ENCODE measurements around the gene CCDC116.

CCDC116 gene

GRCh38 chr22:21652010-21652546 is 19.5 kb downstream of the CCDC116 start:
- H3K9ac ChIP-seq (ENCODE audit: low read length): peak overlapping the region; percentile 50

DNA sequence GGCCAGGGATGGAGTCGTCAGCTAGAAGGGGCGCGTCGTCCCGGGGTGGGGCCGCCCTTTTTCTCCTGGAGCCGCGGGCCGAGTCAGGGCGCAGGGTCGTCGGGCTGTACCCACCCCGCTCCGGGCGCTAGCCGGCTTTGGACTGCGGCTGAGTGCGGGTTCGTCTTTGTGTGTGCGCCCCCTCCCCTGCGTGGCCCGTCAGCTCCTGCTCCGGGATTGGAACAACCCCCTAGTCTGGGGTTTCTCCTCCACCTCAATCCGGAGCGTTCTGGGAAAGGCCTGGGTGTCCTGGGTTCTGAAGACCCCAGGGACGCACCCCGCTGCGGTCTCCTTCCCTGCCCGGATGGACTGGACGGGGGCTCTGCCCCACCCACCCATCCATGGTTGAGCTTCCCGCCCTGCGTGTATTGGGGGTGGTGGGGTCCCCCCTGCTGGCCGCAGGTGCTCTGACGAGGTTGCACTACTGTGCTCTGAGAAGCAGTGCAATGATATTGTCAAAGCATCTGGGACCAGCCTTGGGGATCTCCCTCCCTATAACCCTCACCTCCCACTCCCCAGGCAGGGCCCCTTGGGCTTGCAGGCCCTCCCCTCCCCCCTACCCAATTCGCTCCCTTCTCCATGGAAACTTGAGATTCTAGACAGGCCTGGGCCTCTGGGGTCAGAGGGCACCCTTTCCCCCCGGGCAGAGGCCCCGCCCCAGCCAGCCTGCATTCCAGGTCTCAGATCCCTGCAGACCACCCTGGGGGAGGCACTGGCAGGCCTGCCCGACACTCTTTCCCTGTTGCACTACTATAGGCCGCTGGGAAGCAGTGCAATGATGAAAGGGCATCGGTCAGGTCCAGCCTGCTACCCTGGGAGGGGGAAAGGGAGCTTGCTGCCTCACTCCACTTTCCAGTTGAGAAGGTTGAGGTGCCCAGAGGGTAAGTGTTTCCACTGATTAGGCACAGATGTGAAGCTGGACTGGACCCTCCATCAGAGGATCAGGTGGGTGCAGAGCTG is 20.3 kb downstream of the CCDC116 start:
- Histone ChIP-seq H3K9ac (ENCODE audit: low read length) (peak overlapping the region; percentile 50), H3K4me1 (ENCODE audit: control insufficient read depth, insufficient read depth, low read length) (peaks cover 31% of the 10 kb centered on the region), H3K27me3 (ENCODE audit: control insufficient read depth, insufficient read depth, low read length) (no peaks in the 10 kb centered on the region), H3K4me3 (ENCODE audit: low read length) (peak overlapping the region; percentile 74), H3K36me3 (ENCODE audit: control insufficient read depth, insufficient read depth, low read length) (no peaks in the 10 kb centered on the region), H3K9me3 (ENCODE audit: control insufficient read depth, low read length) (no peaks in the 10 kb centered on the region)

More at GRCh38 chr22:21652010-21652546, 19.5 kb downstream of the CCDC116 start:
- peaks cover 28% of the 10 kb centered on the region for H3K4me1 ChIP-seq (ENCODE audit: control insufficient read depth, insufficient read depth, low read length)
- H3K36me3 ChIP-seq (ENCODE audit: control insufficient read depth, insufficient read depth, low read length): no peaks in the 10 kb centered on the region
- H3K4me3 ChIP-seq (ENCODE audit: low read length): peak overlapping the region; percentile 74
- H3K9me3 ChIP-seq (ENCODE audit: control insufficient read depth, low read length): no peaks in the 10 kb centered on the region
- no peaks in the 10 kb centered on the region for H3K27me3 ChIP-seq (ENCODE audit: control insufficient read depth, insufficient read depth, low read length)

- Histone ChIP-seq H3K4me1 (ENCODE audit: control insufficient read depth, insufficient read depth, low read length) (peaks cover 15% of the 10 kb centered on the region), H3K4me3 (ENCODE audit: low read length) (no peak overlapping the region), H3K27me3 (ENCODE audit: control insufficient read depth, insufficient read depth, low read length) (peaks cover 7% of the 10 kb centered on the region), H3K36me3 (ENCODE audit: control insufficient read depth, insufficient read depth, low read length) (no peaks in the 10 kb centered on the region), H3K9ac (ENCODE audit: low read length) (no peak overlapping the region), H3K9me3 (ENCODE audit: control insufficient read depth, low read length) (no peaks in the 10 kb centered on the region)
These were observed 24.4 kb downstream of the CCDC116 start for GRCh38 chr22:21657020-21657359.

DNA sequence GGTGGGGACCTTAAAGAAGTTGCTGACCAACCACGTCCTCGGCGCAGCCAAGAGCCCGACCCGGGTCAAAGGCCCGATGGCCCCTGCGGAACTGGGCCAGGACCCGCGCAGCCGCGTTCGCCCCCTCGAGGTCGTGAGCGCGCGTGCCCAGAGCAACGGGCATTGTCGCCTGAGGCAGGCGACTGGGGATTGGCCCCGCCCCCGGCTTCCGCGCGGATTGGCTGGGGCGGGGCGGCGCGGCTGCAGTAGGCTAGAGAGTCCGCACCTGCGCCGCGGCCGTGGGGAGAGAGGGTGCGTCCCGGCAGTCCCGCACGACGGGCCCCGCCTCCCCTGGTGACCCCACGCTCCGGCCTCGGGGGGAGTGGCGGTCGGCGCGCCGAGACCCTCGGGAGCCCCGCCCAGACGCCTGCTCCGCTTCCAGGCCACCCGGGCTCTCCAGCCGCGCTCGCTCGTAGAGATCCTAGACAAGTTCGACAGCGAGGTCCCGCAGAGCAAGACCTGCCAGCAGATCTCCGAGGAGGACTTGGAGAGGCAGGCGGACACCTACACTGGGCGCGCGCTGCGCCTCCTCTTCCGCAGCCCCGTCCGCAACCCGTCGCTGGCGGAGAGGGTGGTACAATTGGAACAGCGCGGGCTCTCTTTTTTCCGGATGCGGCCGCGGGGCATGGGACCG is 24.9 kb downstream of the CCDC116 start:
- Histone ChIP-seq H3K4me3 (ENCODE audit: low read length) (peak overlapping the region; percentile 31), H3K9ac (ENCODE audit: low read length) (peak overlapping the region; percentile 50), H3K9me3 (ENCODE audit: control insufficient read depth, low read length) (no peaks in the 10 kb centered on the region), H3K4me1 (ENCODE audit: control insufficient read depth, insufficient read depth, low read length) (peaks cover 9% of the 10 kb centered on the region), H3K27me3 (ENCODE audit: control insufficient read depth, insufficient read depth, low read length) (peaks cover 10% of the 10 kb centered on the region), H3K36me3 (ENCODE audit: control insufficient read depth, insufficient read depth, low read length) (no peaks in the 10 kb centered on the region)

DNA sequence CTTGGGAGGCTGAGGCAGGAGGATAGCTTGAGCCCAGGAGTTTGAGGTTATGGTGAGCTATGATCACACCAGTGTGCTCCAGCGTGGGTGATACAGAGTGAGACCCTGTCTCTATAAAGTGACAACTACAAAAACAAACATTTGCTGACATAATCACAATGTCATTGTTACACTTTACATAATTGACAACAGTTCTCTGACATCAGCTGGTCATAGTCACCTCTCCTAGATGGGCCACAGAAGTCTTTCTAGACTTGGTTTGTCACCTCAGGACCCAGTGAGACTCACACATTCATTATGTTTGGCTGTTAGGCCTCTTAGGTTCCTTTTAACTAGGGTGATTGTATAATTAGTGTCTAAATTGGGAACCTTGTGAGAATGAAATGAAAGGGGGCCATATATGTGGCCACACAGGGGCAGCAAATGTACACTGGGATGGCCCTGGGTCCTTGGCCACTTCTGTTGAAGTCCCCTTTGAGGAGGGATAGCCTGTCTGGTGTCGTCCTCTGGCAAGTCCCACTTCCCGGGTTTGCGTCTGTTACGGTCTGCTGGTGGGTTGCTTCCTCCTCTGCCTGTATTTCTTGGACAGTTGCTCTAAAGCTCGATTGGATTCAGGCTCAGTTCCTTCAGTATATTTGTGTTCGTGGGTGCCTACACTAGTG is 27.4 kb downstream of the CCDC116 start:
- no peak overlapping the region for H3K9ac ChIP-seq (ENCODE audit: low read length)

DNA sequence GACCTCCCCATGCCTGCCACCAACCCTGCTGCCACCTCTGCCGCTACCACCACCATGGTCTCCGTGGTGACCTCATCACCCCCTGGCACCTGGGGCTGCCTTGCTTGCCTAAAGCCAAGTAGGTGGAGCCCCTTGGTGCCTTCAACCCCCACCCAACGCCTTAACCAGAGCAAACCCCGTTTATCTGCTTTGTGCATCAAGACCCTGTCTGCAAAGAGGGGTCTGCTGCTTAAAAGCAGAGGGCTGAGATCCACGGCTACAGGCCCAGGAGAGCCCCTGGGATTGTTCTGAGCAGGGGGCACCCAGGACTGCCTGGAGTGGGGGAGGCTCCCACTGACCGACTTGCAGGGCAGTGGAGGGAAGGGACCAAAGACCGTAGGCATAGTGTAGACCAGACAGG is 28.3 kb downstream of the CCDC116 start:
- Histone ChIP-seq H3K36me3 (ENCODE audit: control insufficient read depth, insufficient read depth, low read length) (no peaks in the 10 kb centered on the region), H3K27me3 (ENCODE audit: control insufficient read depth, insufficient read depth, low read length) (peaks cover 10% of the 10 kb centered on the region), H3K4me1 (ENCODE audit: control insufficient read depth, insufficient read depth, low read length) (peaks cover 5% of the 10 kb centered on the region), H3K9ac (ENCODE audit: low read length) (no peak overlapping the region), H3K4me3 (ENCODE audit: low read length) (no peak overlapping the region), H3K9me3 (ENCODE audit: control insufficient read depth, low read length) (no peaks in the 10 kb centered on the region)

More for the DNA sequence above, 27.4 kb downstream of the CCDC116 start:
- Histone ChIP-seq H3K36me3 (ENCODE audit: control insufficient read depth, insufficient read depth, low read length) (no peaks in the 10 kb centered on the region), H3K27me3 (ENCODE audit: control insufficient read depth, insufficient read depth, low read length) (peaks cover 10% of the 10 kb centered on the region), H3K9me3 (ENCODE audit: control insufficient read depth, low read length) (no peaks in the 10 kb centered on the region), H3K4me1 (ENCODE audit: control insufficient read depth, insufficient read depth, low read length) (peaks cover 5% of the 10 kb centered on the region), H3K4me3 (ENCODE audit: low read length) (no peak overlapping the region)

DNA sequence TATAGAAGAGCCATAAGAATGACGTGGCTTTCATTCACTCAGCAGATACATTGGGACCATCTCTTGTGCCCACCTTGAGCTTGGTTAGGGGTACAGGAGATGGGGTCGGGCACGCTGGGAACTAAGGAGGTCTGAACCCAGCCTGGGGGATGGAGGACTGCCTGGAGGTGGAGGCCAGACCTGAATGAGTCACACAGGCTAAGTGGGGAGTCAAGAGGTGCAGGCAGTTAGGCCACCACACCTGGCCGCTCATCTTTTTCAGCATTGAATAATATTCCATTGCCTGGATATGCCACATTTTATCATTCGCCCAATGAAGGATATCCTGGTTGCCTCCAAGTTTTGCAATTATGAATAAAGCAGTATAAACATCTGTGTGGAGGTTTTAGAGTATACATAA is 29.4 kb downstream of the CCDC116 start:
- Histone ChIP-seq H3K4me1 (ENCODE audit: control insufficient read depth, insufficient read depth, low read length) (peaks cover 7% of the 10 kb centered on the region), H3K36me3 (ENCODE audit: control insufficient read depth, insufficient read depth, low read length) (no peaks in the 10 kb centered on the region), H3K9me3 (ENCODE audit: control insufficient read depth, low read length) (no peaks in the 10 kb centered on the region), H3K4me3 (ENCODE audit: low read length) (no peak overlapping the region), H3K27me3 (ENCODE audit: control insufficient read depth, insufficient read depth, low read length) (peaks cover 10% of the 10 kb centered on the region), H3K9ac (ENCODE audit: low read length) (no peak overlapping the region)

- H3K9me3 ChIP-seq (ENCODE audit: control insufficient read depth, low read length): no peaks in the 10 kb centered on the region
- H3K4me1 ChIP-seq (ENCODE audit: control insufficient read depth, insufficient read depth, low read length): peaks cover 5% of the 10 kb centered on the region
- H3K4me3 ChIP-seq (ENCODE audit: low read length): no peak overlapping the region
- H3K36me3 ChIP-seq (ENCODE audit: control insufficient read depth, insufficient read depth, low read length): no peaks in the 10 kb centered on the region
- no peak overlapping the region for H3K9ac ChIP-seq (ENCODE audit: low read length)
- peaks cover 4% of the 10 kb centered on the region for H3K27me3 ChIP-seq (ENCODE audit: control insufficient read depth, insufficient read depth, low read length)
These were observed 31.2 kb downstream of the CCDC116 start for GRCh38 chr22:21663738-21664137.

GRCh38 chr22:21665047-21665851 is 32.7 kb downstream of the CCDC116 start:
- peak overlapping the region; percentile 70 for H3K9ac ChIP-seq (ENCODE audit: low read length)
- no peaks in the 10 kb centered on the region for H3K36me3 ChIP-seq (ENCODE audit: control insufficient read depth, insufficient read depth, low read length)
- H3K4me1 ChIP-seq (ENCODE audit: control insufficient read depth, insufficient read depth, low read length): peaks cover 5% of the 10 kb centered on the region
- H3K9me3 ChIP-seq (ENCODE audit: control insufficient read depth, low read length): no peaks in the 10 kb centered on the region
- peak overlapping the region; percentile 85 for H3K4me3 ChIP-seq (ENCODE audit: low read length)
- H3K27me3 ChIP-seq (ENCODE audit: control insufficient read depth, insufficient read depth, low read length): peaks cover 4% of the 10 kb centered on the region

DNA sequence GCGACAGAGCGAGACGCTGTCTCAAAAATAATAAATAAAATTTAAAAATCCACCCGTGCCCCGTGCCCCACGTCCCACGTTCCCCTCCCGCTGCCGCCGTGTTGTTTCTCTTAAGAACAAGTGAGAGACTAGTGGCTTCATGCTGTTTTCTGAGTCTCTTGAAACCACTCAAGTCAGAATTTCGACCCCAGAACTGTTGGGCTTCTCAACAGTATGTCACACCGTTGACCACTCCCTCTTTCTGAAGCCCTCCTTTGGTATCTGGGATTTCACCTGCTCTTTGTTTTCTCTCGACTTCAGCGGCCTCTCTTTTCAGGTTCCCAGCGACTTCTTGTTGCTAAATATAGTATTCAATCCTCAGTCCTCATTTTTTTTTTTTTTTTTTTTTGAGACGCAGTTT is 34.2 kb downstream of the CCDC116 start:
- peaks cover 5% of the 10 kb centered on the region for H3K36me3 ChIP-seq (ENCODE audit: control insufficient read depth, insufficient read depth, low read length)
- peak overlapping the region; percentile 85 for H3K4me3 ChIP-seq (ENCODE audit: low read length)
- peaks cover 5% of the 10 kb centered on the region for H3K4me1 ChIP-seq (ENCODE audit: control insufficient read depth, insufficient read depth, low read length)
- peak overlapping the region; percentile 70 for H3K9ac ChIP-seq (ENCODE audit: low read length)
- peaks cover 4% of the 10 kb centered on the region for H3K27me3 ChIP-seq (ENCODE audit: control insufficient read depth, insufficient read depth, low read length)
- no peaks in the 10 kb centered on the region for H3K9me3 ChIP-seq (ENCODE audit: control insufficient read depth, low read length)

DNA sequence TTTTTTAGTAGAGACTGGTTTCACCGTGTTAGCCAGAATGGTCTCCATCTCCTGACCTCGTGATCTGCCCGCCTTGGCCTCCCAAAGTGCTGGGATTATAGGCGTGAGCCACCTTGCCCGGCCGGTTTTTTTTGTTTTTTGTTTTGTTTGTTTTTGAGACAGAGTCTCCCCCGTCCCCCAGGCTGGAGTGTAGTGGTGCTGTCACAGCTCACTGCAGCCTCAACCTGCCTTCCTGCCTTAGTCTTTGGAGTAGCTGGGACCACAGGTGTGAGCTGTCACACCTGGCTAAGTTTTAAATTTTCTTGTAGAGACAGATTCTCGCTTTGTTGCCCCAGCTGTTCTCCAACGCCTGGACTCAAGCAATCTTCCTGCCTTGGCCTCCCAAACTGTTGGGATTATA is 36.5 kb downstream of the CCDC116 start:
- Histone ChIP-seq H3K36me3 (ENCODE audit: control insufficient read depth, insufficient read depth, low read length) (peaks cover 5% of the 10 kb centered on the region), H3K4me1 (ENCODE audit: control insufficient read depth, insufficient read depth, low read length) (peaks cover 5% of the 10 kb centered on the region), H3K9me3 (ENCODE audit: control insufficient read depth, low read length) (no peaks in the 10 kb centered on the region)

More for the DNA sequence above, 36.5 kb downstream of the CCDC116 start:
- no peak overlapping the region for H3K9ac ChIP-seq (ENCODE audit: low read length)
- no peak overlapping the region for H3K4me3 ChIP-seq (ENCODE audit: low read length)
- no peaks in the 10 kb centered on the region for H3K27me3 ChIP-seq (ENCODE audit: control insufficient read depth, insufficient read depth, low read length)

Data from mucosa of stomach (tissue), 1 donor.